Inflammatory macrophage treated with lipopolysaccharide for 4 hours (primary cell): ENCODE measurements around the gene PKP2.

Experiments
- DNase-seq: peaks from one replicate; pipeline ENCODE4 v3.0.0-alpha.2; 2020

Gene PKP2

DNA sequence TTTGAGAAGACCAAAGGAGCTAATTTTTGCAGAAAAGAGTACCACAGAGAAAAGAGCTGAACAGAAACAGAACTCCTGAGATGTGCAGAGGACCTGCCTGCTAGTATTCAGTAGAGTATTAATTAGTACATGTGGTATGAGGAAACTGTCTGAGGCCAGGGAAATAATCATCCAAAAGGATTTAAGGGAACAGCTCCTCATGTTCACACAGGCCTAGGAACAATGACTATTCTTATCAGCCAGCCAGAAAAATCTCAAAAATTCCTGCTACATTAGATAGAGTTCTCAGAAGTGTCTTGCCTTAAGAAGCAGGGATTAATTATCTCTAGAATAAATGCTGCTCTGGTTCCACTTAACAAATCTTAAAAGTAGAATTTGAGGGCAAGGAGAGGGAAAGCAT lies 36.4 kb downstream of the PKP2 start:
- DNase-seq: no peak

DNA sequence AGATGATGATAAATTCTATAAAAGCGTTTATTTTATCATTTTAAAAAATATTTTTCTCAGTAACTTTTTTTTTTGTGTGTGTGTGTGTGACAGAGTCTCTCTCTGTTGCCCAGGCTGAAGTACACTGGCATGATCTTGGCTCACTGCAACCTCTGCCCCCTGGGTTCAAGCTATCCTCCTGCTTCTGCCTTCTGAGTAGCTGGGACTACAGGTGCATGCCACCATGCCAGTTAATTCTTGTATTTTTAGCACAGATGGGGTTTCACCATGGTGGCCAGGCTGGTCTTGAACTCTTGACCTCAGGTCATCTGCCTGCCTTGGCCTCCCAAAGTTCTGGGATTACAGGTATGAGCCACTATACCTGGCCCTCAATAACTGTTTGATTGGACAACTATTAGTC lies 37.2 kb downstream of the PKP2 start:
- no peak for DNase-seq

DNA sequence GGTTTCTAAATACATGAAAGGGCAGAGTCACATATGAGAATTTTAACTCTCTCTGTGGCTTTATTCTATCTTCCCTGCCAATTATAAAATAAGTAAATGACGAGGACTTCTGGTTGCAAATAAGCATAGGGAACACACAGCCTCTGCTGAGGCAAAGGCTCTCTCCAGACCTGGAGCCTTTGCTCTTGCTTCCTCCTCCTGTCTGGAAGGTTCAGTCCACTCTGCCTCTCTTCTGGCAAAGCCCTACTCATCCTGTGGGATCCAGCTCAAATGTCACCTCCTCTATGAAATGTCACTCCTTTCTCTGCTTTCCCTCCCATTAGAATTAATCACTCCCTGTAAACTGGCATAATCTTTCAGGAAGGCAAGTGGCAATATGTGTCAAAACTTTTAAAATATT lies 41.9 kb downstream of the PKP2 start:
- DNase-seq: no peak

DNA sequence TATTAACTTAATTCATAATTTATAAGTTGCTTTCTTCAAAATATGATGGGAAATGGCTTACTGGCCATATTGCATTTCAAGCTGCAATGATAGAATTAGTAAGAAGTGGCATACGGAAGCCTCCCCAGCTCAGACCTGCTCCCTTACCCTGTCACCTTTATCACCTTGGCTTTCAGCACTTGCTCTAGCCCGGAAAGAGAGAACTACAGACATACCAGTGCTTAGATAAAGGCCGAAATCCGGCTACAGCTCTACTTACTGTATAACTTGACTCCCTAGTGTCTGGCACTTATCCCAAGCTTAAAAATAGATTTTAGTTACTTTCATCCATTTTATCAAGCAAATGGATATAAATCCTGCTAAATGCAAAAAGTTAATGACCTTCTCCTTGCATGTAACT lies 42.5 kb downstream of the PKP2 start:
- no peak for DNase-seq

DNA sequence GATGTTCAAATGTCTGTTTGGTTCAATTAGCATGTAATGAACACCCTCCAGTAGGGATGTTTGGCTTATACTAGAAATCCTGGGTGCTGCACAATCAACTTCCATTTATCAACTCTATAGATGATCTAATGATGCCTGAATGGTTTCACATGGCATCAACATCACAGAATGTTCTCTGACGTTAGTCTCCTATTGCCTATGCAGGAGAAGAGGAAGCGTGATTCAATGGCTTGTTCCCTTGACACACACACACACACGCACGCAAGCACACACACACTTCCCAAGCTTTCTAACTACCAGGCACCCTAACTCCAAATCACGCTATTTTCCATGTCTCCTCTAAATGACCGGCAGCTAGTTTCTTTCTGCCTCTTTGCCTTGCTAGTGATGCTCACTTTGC lies 49.3 kb downstream of the PKP2 start:
- peak; percentile 1 for DNase-seq

DNA sequence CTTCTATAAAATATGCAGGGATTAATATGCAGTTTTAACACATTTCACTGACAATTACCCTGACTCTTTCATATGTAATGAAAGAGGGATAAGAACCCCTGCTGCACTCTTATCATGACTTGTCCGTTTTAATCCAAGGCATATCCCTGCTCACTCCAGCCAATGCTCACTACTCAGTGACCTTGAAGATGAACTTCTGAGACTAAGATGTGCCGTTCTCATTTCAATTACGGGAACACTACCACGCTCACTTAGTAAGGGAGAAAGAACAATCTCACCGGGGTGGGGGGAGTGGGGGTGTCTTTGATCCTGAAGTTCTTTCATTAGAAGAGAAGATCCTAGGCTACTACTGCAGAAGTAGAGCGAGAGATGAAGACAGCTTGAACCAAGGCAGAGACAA lies 50.5 kb downstream of the PKP2 start:
- DNase-seq: no peak

DNA sequence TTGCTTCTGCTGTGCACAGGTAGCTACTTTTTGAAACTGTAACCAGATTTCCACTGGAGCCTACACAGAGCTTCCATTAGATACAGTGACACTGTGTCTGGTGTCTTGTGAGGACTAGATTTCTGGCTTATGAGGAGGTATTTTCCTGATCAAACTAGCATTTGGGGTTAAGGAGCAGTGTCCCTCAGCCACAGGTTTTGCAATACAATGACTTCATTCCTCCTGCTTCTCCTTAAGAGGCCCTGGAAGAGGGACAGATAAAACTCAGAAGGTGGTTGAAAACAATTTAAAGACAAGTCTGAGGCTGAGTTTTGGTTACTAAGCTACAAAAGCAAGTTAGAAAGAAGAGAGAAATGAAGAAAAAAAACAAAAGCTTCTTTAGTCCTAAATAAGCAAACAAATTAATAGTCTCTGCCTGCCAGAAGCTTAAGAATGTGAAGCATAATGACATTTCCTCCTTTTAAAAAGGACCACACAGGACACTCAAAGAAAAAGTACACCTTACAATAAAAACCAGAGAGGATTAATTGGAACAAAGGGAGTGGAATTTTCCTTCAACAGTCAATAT lies 53.0 kb downstream of the PKP2 start:
- DNase-seq: peak; percentile 10

DNA sequence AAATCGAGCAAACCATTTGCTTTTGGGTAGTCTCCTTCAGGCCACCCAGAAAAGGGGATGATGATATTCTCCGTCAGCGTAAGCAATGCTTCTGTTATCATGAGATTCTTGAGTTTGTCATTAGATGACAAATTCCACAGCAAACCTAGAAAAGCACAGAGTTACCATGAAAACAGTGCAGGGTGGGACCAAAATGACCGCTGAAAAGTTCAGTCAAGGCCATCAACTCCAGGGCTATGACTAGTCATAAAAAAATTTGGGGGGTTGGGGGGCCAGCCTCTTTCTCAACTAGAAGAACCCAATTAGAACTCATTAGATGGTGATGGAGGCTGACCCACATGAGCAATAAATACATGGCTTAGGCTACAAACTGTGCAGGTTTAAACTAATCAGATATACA lies 55.5 kb downstream of the PKP2 start:
- no peak for DNase-seq

DNA sequence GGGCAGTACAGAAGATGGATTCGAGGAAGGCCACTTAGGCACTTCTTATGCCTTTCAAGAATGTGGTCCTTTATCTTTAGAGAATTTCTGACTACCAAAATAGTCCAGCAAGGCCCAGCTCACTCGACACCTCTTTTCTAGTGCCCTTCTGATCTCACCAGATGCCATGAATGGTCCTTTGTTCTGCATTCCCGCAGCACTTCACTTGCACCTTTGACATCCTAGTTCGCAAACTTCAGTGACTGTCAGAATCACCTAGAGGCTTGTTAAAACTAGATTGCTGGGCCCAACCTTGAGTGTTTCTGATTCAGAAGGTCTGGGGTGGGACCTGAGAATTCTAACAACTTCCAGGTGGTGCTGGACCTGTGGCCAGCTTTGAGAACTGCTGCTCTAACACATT lies 56.7 kb downstream of the PKP2 start:
- DNase-seq: no peak

DNA sequence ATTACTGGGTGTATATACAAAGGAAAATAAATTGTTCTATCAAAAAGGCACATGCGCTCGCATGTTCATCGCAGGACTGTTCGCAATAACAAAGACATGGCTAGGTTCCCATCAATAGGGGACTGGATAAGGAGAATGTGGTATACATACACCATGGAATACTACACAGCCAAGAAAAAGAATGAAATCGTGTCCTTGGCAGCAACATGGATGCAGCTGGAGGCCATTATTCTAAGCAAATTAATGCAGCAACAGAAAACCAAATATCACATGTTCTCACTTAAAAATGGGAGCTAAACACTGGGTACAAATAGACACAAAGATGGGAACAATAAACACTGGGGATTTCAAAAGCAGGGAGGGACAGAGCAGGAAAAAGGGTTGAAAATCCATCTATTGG lies 58.6 kb downstream of the PKP2 start:
- DNase-seq: no peak

DNA sequence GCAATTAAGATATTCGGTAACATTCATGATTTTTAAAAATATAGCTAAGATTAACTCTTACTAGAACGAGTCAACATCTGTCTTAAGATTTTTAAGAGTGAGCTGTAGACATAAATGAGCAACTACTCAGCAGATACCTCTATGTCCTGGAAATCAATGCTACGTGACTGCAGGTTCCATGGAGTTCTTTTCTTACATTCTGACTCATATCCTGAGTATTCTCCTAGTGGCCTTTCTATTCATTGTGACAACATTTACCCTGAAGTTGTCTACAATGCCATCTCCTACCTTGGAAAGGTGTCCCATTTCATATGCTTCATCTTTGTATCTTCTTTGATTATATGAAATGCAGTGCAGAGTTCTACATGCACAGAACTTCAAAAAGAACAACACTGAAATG lies 59.9 kb downstream of the PKP2 start:
- DNase-seq: no peak

DNA sequence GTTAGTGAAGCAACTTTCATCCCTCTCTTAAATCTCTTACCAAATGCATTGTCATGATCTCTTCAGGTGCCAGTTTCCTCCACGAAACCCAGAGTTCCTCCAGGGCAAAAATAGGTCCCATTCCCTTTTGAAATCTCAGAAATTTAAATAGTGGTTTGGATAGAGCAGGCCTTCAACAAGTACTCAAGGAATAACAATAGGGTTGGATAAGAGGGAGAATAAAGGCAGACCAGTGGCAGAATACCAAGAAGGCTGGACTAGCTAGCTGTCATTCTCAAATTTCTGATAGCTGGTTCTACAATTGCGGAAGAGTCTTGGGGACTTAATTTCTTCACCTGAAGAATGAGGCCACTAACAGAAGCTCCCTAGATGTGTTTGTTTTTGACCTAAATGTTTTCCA lies 62.5 kb downstream of the PKP2 start:
- DNase-seq: no peak

DNA sequence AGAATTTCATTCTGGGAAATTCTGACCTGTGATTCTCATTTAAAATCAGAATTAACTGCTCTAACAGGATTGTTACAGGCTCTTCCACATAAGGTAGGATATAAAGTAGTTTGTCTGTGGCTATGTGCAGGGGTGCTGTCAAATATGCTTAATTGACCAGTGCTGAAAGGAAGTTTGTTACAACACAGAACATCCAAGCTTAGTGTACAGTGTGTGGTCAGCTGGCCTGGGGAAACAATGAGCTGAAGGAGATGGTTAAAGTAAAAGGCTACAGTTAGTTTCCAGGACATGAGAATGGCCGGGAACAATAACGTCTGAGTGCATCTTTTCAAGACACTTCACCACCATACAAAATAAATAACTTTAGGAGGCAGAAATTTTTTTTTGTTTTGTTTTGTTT lies 68.0 kb downstream of the PKP2 start:
- DNase-seq: no peak

DNA sequence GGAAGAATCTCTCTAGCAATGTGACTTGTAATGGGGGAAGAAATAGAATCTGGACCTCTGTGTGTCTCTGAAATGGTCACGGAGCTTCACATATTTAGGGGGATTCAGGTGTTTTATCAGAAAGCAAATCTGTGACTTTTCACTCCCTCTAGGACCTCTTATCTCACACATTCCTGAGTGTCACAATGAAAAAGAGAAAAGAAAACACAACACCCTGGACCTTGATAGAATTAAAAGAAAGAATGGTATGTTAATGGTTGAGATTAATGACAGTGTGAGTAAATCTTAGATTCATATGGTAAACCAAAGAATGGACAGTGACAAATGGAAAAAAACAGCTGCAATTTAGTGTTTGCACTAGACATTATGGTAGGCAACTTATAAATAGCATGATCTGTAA lies 68.5 kb downstream of the PKP2 start:
- no peak for DNase-seq

DNA sequence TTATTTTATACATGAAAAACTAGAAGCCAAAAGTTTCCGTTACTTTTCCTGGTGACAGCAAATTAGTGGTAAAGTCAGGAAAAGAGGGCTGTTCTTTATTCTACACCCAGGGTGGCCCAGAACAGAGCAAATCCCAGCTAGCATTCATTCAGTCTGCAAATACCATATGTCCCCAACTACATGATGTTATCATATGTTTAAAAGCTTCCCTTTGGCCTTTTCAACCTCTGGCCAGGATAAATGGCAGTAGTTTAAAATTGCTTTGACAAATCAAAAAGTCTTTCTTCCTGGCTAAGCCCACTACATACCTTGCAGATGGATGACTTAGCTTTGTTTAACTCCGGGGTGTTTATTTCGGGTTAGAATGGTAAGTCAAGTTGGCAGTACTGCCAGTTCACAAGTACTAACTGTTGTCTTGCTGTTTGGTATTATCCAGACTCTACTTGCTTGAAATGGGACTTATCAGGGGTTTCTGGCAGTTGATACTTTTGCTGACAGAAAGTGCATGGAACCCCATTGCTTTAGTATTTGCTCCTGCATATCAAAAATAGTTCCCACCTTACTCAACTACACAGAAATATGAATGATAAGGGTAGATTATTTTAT lies 69.7 kb downstream of the PKP2 start:
- DNase-seq: no peak

DNA sequence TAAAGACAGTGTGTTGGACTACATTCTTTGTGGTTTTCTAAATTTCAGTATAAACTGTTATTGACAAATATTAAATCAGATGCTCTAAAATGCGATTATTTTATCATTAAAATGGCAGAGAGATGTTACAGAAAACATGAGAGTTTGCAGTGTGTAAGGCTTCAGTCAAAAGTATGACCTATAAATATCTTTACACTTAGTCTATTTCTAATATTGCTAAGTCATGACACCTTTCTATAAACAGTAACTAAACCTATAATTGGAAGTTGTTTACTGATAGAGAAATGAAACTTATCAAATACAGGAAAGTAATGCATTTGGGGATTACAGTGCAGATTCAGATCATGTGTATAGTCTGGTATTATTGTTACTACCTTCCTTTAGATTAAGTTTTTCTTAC lies 72.0 kb downstream of the PKP2 start:
- no peak for DNase-seq

DNA sequence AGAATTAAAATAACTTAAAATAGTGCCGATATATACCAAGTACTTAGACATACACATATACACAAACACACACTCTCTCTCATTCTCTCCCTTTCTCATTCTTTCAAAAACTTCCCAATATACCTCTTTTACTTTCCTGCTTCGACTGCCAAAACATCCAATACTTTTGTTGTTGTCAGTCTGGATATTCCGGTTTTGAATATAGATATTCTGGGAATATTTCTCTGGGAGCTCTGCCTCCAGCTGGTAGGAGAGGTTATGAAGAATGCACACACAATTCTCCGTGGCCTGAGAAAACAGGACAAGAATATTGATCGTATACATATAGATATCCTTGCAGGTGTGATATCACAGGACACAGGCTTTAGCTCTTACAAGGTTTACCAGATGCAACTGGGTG lies 74.2 kb downstream of the PKP2 start:
- DNase-seq: no peak

DNA sequence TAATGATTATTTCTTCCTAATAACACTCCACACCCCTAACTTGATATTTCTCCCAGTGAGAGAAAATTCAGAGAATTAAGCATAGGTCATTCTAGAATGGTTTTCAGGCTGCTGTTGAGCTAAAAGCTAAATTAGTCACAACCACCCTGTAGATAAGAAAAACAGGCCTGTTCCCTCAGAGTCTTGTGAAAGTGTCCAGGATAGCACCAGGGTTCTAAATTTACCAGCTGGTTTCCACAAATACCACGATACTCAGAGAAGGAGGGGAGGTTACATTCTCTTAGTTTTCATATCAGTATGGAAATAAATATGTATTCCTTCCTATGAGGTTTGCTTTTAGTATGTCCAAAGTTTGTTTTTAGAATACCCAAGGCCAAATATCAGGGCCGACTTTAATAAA lies 74.9 kb downstream of the PKP2 start:
- DNase-seq: no peak

DNA sequence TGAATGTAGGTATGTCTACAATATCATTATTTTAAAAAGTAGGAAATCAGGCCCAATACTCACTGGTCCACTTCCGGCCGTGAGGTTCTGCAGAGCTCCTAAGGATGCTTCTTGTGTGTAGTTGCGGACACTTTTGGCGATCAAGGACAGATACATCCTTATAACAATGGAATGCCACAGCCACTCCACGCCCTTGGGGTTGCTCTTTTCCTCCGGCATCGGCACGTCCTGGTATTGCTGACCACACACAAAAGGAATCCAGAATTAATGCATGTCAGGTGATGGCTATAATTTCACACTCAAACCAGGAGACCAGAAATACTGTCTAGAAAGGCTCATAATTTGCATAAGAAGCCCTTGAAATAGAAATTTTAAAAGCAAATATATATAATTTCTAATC lies 75.3 kb downstream of the PKP2 start:
- DNase-seq: no peak

DNA sequence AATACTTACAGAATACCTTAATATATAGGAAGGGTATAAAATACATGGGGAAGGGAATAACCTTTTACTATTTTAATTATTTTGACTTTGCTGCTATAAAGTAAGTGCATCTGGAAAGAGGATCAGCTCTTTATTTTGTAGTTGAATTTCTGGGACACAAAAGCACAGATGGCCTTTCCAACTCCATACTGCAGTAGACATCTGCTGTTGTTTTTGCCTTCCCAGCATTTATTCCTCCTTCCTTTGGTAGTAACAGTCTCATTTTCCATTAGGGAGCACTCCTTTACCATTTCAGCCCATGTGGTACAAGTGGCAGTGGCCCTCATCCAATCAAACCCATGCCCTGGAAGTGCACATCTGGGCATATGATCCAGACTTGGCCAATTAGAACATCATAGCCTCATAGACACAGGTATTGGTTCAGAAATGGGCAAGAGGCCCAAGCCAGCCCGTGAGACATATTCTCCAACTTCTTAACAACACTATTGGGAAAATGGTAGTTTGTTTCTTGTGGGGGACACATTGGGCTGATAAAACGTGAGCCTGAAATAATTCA lies 76.1 kb downstream of the PKP2 start:
- DNase-seq: no peak

DNA sequence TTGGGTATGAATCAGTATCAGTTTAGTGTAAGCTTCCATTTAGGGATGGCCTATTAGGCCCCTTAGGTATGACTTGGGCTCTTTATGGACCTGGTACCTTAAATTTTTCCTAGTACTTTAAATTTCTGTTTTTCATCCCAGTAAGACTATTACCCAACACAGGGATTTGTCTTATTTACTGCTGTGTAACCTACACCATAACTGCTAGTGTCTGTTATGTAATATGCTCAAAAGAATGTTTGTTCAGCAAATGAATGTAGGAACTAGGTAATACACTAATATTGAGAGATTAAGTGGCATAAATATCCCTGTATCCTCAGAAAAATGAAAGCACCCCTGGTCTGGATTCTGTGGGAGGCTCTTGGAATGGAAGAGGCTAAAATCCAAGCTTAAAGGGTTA lies 77.2 kb downstream of the PKP2 start:
- no peak for DNase-seq

DNA sequence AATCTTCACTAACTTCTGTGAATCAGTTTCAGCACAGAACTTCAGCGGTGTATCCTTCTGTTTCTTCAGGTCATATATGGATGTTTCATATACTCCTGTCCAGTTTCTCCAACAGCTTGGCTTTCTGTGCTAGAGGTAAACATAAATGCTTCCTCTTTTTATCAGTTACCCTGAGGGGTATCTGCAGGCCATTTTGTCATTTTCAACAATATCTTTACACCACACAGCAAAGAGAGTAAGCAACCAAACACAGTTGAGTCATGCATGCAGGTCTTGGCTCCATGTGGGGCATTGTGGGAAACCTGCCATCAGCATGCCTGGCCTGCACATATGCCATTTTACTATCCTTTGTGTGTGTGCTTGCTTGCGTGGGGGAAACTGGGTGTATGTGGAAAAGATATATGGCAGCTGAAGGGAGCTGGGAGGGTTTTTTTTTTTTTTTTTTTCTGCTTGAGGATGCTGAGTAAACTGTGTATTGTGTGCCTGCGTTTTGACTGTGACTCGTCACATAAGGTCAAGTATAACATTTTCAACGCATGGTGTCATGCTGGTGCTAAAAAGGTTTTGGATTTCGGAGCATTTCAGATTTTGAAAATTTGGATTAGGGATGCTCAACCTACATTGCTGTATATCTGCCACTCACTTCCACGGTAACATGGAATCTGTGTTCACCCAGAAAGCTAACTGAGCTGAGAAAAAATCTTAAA lies 84.7 kb downstream of the PKP2 start:
- DNase-seq: no peak

DNA sequence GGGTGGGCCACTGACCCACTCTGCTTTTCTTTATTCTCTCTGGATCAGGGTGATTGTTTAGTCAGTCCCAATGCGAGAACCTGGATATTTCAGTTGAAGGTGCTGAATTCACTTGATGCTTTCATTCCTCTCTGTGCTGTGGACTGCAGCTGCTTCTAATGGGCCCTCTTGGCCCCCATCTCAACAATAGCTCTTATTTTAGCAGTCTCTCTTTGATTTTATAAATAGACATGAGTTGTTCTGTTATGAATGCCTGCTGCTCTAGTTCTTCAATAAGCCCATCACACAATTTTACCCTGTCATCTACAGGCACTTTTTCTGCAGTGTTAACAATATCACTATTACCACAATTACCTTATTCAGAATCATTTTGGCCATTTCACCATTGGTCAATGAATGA lies 86.7 kb downstream of the PKP2 start:
- no peak for DNase-seq

DNA sequence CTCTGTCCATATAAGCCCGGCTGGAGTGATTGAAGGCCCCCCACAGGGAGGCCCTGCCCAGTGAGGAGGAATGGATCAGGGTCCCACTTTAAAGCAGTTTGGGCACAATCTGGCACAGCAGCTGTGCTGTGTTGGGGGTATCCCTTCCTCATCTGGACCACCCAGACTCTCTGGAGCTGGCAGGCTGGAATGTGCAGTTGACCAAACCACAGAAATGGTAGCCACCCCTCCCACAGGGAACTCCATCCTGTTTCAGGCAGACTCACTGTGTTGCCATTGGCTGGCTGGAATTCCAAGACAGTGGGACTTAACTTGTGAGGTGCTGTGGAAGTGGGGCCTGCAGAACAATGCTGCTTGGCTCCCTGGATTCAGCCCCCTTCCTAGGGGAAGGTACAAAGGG lies 87.4 kb downstream of the PKP2 start:
- no peak for DNase-seq

DNA sequence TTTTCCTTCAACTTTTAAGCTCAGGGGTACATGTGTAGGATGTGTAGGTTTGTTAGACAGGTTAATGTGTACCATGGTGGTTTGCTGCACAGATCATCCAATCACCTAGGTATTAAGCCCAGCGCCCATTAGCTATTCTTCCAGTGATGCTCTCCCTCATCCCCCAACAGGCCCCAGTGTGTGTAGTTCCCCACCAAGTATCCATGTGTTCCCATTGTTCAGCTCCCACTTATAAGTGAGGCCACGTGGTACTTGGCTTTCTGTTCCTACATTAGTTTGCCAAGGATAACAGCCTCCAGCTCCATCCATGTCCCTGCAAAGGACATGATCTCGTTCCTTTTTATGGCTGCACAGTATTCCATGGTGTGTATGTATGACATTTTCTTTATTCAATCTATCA lies 92.3 kb downstream of the PKP2 start:
- no peak for DNase-seq
